HG02678 (cell line): ENCODE results near the gene KLC4.
"Not testable (repeated sequence)": the region's sequence is repeated elsewhere in the genome, so short reads cannot be mapped to it uniquely, and the experiment has no call there.

ENCODE experiments used
- ATAC-seq: cut with Tn5 transposase; IDR thresholded peaks from one replicate; pipeline ENCODE4 v1.9.1; 2021; ENCODE audit warnings: mild to moderate bottlenecking, moderate library complexity; ENCODE audit not compliant: unreplicated experiment

The KLC4 gene

DNA sequence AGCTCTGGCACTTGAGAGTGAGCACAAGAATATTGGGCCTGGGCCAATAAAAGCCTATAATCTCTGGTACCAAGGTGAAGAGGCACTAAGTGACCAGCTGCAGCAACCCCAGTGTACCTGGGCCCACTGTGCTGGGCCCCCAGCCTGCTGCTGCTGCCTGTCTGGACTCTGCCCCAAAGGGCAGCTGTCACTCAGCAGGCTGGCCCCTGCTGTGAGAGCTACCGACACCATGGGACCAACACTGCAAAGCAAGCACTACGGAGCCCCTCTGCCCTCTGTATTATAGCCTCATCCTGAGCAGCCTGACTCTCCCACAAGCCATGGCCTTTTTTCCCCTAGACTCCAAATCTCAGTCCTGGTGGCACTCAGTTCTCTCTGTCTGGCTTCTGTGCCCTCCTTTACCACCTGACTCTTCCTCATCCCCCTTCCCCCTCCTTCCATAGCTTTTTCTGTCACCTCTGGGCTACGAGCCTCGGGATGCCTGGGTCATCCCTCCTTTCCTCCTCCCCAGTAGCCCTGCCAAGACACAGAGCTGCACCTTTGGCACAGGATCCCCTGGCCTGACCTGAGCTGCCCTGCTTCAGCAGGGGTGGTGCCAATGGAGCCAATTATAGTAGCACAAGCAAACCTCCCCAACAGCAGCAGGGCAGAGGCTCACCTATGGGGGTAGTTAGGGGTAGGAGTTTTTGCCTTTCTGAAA lies 23.8 kb upstream of the KLC4 start:
- ATAC-seq = no peak

DNA sequence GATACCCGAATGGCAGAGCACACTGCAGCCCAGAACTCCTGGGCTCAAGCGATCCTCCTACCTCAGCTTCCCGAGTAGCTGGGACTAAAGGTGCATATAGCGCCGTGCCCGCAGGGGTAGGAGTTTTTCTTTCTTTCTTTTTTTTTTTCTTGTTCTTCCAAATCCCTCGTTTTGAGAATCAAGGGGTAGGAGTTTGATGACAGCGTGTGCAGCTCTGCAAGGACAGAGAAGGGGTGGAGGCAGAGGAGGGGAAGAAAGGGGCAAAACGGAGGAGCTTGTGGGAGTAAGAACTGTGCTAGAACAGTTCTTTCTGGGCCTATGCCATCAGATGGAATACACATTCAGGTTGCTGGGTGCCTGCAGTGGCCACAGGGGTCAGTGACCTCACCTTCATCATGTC lies 22.7 kb upstream of the KLC4 start:
- no peak for ATAC-seq

DNA sequence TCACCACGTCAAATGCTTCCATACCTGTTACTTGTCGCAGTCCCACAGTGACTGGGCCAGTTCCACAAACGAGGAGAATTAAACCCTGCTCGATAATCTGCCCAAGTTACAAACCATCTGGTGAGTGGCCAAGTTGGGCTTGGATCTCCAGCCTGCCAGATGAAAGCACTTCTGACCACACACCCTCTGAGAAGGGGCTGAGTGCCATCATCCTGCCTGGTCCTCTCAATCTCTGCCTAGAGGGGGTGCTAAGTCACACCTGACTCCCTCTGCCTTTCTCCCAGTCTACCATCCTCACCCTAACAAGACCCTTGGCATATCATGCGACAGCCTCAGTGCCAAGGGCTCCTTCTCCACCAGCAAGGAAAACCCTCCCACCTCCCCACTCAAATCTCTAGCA lies 22.2 kb upstream of the KLC4 start:
- ATAC-seq = no peak

DNA sequence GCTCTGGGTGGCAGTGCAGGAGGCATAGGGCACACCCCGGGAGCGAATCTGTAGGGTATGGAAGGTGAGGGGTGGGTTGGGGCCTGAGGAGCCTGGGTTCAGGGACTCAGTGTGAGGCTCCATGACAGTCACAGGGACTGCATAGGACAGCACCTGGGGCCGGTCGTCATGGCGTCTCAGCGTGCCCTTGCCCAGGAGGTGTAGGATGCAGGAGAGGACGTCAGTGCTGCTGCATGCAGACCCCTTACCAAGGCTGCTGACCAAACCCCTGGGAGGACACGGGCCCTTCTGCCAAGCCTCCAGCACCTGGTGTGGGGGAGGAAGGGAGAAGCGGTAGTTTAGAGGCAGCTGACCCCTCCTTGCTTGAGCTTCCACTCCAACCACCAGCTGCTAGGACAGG lies 21.7 kb upstream of the KLC4 start:
- no peak for ATAC-seq

DNA sequence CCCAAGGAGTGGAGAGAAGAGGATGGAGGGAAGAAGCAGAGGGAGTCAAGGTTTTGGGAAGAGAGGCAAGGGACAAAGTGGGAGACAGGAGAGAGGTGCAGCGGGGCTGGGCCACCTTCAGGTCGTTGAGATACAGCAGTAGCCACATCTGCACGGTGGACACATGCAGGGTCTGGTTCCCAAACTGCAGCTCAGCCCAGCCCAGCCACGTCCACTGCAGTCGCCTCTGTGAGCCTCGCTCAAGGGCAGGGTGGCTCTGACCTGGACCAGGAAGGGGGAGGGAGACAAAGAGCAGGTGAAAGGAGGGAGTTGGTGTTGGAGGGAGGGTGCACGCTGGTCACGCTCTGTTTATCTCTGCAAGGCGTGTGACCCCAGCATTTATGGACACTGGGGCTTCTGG lies 20.7 kb upstream of the KLC4 start:
- ATAC-seq = no peak

DNA sequence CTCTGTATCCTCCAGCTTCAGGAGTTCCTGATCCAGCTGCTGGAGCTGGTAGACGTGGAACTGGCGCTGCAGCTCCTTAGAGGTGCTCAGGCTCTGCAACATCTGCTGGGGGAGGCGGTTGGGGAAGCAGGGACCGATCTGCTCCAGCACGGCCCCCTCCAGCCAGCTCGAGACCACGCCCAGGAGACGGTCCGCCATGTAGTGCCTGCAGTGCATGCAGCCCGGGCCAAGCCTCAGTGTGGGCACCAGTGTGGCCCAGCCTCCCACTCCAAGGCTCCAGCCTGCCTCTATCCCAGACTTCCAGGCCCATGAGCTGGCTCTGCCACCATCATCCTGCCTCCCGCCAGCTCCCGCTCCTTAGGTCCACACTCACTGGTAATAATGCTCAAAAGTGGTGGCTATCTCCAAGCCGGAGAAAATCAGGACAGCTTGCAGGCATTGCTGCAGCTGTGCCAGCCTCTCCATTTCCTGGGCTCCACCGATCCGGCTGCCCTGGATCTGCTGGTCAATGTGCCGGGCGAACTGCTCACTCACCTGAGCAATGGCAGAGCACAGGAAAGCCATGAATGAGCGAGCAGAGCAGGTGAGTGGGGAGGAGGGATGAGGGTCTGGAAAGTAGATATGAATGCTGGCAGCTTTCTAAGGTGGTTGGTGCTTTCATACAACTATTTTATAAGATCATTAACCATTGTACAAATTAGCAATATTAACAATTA lies 18.7 kb upstream of the KLC4 start:
- no peak for ATAC-seq

DNA sequence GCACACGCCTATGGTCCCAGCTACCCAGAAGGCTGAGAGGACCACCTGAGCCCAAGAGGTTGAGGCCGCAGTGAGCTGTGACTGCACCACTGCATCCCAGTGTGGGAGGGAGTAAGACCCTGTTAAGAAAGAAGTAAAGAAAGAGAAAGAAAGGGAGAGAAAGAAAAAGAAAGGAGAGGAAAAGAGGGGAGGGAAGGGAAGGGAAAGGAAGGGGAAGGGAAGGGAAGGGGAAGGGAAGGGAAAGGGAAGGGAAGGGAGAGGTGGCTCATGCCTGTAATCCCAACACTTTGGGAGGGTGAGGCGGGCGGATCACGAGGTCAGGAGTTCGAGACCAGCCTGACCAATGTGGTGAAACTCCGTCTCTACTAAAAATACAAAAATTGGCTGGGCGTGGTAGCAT lies 18.0 kb upstream of the KLC4 start:
- ATAC-seq = not testable (repeated sequence)

DNA sequence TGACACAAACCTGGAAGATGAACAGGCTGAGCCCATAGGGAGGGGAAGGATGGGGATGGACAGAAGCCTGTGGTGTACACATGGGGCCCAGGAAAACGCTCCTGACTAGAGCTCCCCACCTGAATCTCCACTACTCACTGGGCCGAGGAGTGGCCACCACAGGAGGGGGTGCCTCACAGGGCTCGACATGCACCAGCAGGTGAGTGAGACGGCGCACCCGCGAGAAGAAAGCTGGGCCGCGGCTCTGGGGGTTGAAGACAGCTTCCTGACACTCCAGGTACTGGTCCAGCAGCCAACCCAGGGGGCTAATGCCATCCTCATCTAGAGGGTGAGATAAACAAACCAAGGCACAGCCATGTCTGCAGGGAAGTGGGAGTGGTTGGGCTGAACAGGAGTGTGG lies 16.1 kb upstream of the KLC4 start:
- ATAC-seq = no peak

DNA sequence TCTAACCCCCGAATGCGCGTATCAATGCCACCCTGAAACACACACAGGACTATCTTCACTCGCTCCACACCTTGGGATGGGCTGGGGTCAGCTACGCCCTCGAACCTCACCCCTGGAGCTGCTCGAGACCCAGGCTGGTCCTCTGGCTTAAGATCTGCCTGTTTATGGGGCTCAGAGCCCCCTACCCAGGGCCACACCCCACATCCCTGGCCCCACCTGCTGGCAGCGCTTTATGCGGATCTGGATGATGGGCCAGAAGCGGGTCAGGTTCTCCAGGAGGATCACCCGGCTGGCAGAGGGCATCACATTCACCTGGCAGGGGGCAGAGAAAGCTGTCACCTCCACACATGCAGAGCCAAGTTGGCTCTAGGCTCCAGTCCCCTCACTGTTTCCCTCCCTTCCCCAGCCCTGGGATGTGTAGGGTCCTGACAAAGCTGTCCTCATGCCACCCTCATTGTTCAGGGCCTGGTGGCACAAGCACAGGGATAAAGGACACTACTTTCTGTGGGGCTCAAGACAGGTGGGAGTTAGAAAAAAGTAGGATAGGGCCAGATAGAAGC lies 14.0 kb upstream of the KLC4 start:
- no peak for ATAC-seq

DNA sequence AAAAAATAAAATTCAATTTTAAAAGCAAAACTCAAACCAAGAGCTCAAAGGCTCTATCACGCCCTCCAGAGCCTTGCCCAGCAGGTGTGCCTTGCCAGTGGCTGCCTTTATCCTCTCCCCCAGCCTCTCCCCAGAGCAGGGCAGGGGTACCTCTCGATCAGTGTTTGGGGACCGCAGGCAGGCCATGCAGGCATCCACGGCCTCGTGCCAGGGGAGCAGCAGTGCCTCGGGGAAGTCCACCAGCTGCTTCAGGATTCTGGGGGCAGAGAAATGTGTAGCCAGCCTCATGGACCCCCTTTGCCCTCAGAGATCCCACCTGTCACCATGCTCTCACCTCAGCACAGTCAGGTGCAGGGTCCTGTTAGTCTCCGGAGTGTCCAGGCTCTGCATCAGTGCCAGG lies 11.4 kb upstream of the KLC4 start:
- ATAC-seq = no peak

DNA sequence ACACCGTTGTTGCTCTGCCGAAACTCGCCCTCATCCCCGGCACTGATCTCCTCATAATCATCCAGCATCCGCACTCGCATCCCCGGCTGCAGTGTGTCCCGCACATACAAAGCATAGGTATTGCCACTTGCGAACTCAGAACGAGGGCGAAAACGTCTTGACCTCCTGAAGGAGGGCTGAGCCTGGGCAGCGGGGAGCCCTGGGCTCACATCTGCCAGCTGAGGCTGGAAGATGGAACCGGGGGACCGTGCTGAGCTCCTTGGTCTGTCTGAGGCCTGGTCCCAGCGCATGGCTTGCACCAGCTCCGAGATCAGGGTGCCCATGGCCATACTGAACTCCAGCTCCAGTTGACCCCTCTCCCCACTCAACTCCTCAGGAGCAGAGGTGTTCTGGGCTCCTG lies 8.4 kb upstream of the KLC4 start:
- no peak for ATAC-seq

DNA sequence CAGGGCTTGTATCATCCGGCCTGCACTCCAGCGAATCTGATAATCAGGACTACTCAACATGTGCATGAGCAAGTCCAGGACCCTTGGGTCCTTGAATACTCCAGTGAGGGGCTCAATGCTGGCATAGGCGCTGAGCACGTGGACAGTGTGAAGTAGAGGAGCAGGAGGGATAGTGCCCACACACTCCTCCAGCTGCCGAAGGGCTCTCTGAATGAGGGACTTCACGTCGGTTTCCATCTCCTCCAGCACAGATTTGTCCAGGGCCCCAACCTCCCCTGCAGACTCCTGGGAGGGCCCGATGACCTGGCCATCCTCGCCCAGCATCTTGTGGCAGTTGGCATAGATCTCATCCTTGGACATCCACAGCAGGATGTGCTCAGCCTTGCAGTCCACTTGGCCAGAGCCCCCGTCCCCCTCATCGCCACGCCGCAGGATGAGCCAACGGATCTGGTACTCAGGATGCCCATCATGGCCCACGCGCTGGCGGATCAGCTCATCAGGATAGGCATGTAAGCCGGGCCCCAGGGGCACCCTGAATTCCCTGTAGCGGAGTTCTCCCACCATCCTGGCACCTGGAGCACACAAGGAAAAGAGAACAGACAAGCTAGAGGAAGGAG lies 7.1 kb upstream of the KLC4 start:
- no peak for ATAC-seq

DNA sequence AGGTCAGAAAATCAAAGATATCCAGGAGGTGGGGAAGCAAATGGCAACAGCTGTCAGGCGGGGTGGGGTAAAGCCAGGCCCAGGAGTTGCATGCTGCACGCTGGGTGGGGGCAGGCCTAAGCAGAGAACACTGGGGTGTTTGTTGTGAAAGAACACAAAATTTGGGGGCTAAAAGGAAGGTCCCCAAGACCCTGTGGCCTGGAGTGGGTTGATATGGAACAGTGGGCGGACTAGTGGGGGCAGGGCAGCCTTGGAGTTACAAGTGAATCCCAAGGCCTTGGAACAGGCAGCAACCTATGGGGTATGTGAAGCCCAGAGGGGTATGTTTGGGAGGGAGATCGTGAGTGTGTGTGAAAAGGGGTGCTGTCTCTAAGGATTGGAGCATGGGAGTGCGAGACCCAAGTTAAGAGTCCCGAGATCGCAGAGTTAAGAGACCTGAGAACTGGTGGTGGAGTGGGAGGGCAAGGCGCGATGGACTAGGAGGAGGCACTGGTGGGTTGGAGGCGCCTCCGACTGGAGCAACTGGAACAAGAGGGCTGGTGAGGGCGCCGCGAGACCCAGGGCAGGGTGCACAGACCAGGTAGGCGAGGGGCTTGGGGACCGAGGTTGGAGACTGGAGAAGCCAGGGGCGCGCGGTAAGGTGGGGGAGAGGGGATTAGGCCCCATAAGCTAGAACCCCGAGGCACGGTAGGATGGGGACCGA lies 6.4 kb upstream of the KLC4 start:
- ATAC-seq = no peak

DNA sequence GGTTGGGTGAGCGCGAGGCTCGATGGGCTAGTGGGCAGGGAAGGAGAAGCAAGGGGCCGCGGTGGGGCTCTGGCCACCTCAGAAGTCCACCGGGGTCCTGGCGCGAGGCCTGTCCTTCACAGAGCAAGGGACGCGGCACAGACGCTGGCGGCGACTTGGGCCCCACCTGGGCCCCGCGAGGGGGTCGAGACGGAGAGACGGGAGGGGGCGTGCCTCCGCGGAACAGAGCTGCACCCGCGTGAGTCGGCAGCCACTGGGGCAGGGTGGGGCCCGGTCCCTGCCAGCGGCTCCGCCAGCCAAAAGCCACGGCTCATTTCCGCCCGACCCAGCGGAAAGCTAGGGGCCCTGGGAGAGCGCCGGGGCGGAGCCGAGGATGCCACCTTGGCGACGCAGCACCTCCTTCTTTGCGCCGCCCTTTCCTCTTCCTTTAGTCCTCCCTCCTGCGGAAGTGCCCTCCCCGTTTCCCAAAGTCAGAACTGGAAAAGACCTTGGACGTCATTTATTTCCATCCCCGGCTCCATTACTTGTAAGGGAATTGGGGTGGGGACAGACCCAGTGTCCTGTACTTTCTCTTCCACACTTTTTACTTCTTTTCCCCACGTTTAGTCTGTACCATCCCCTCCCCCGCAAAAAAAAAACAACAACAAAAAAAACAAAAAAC lies 5.8 kb upstream of the KLC4 start, which contains the start of gene CUL7:
Gene CUL7 (minus strand): TSS at position 307 of the 661 bp plus-strand sequence. CDS start 1,063 bp downstream, outside the sequence.
- ATAC-seq = peak; percentile 94

DNA sequence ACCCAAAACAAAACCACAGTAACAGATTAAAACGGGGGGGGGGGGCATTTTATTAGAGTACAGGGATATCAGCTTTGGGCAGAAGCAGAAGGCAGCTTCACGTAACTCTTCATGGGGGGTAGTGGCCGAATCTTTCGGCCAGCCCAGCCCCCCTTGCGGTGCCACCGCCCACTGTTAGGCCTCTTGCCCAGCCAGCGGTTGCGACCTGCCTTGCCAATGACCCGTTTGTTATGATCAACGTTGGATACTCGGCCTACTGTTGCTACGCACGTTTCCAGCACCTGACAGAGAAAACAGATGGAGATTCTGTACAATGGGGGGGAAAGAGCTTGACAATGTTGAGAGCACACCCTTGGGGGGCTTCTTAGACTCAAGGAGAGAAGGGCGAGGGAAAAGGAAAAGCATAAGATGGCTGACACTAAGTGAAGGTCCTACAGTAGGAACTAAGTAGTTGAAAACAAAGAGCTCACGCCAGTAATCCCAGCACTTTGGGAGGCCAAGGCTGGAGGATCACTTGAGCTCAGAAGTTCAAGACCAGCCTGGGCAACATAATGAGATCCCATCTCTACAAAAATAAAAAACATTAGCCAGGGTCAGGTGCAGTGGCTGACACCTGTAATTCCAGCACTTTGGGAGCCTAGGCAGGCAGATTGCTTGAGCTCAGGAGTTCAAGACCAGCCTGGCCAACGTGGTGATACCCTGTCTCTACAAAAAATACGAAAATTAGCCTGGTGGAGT lies 5.1 kb upstream of the KLC4 start:
- ATAC-seq = no peak

DNA sequence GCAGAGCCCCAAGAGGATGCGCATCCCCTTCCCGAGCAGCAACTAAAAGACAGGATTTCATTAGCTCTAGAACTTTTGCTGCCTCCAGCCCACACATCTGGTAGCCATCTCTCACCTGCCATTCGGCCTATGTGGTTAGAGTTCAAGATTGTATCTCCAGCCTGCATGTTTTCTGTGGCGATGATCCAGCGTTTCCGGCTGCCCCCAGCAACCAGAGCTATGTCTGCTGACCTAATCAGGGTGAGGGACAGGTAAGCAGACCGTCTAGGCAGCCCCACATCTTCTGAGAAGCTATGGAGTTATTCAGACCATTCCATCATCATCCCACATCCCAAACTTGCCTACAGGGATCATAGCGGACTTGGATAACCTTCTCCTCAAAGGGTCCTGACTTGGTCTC lies 3.5 kb upstream of the KLC4 start:
- ATAC-seq = no peak

DNA sequence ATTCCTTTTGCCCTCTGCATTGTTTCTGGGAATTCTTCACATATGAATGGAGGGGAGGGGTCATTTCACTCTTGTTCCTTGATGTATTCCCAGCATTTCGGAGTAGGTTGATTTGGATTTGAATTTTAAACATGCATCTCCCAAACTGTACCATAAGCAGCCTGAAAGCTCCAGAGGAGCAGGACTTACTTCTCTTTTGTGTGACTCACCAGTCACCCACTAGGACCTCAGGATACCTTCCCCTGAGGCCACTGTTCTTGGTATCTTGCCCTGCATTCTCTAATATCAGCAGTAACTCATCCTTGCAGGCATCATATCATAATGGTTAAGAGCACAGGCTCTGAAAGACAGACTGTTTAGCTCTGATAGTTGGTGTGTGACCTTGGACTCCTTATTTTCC lies 900 bp upstream of the KLC4 start:
- no peak for ATAC-seq

DNA sequence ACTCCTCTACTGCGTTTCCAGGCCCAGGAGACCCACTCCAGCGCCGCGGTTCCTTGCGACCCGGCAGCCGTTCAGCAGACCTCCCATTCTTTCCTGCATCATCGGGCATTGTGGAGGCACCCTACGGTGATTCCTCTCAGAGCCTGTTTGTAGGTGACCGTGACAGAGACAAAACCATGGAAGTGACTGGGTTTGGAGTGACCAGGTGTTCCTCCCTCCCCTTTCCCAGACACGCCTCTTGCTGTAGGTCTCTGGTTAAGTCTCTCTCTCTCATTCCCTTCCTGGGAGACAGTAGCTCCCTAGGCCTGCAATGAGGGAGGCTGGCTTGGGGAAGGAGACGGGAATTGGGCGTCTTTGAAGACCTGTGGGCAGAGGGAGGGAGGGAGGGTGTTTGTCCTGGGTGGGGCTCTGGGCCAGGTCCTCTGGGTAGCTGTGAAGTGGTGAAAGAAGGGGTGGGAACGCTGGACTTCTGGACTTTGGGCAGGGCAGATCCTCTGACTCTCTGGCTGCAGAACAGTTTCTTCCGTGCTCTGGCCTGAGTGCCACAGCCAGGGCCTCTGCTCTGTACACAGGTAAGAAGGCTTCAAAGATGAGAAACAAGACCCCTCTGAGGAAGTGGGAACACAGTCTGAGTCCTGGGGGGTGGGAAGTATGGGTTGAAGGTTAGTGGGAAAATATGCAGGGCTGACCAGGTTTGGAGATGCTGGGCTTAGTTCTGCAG lies 763 bp downstream of the KLC4 start:
- no peak for ATAC-seq
